GM18873 (cell line): ENCODE measurements around the gene DMD.
A peak's percentile ranks its signal among the peaks of the same experiment; 100 is the strongest.
"Not testable (repeated sequence)": the region's sequence is repeated elsewhere in the genome, so short reads cannot be mapped to it uniquely, and the experiment has no call there.

Experiments
- ATAC-seq: cut with Tn5 transposase; IDR thresholded peaks from one replicate; pipeline ENCODE4 v1.9.1; 2021; ENCODE audit warnings: mild to moderate bottlenecking, moderate library complexity, moderate number of reproducible peaks; ENCODE audit not compliant: unreplicated experiment, low FRiP score

Gene DMD

DNA sequence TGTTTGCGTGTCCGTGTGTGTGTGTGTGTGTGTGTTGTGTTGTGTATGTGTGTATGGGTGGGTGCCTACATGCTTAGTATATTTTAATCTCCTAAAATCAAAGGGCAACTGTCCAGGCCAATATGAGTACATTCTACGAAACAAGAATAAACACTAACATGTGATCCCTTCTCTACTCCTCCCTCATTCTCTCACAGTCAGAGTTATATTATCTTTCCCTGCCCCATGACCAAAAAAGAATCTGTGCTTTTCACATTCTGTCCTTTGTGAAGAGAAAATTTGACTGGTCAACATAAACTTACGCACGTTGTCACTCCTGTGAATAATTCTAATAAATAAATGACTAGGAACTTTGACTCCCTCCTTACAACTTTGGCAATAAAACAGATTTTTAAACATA is 532.9 kb downstream of the DMD start:
- no peak for ATAC-seq

DNA sequence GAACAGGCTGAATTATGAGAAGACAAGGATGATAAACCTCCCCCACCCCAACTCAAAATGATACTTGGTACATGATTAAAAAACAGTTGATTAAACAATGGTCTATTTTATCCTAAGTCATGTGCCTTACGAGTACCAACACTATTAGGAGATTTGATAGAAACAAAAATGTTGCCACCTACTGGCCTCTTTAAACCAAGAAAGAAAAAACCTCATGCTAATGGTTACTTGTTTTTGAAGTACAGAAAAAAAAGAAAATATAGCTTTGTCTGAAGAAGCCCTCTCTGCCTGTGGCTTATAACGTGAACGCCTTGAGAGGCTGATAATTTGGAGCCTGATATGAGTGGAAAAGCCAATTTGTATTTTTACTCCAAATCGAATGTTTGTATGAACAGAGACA is 538.2 kb downstream of the DMD start:
- ATAC-seq, result no peak

DNA sequence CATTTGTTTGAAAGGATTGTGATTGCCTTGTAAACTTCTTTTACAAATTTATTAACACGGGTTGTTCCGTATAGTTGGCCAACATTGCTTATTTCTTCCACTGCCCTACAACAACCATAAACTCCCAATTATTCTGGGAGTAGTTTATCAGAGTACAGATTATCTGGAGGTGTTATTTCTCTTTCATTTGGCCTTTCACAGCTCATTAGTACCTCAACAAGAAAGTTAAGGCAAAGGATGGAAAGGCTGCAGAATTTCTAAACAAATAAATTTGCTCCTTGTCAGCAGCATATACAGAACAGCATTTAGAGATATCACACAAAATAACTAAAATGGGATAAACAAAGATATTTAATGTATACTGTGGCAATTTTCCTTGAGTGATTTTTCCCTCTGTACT is 548.8 kb downstream of the DMD start:
- no peak for ATAC-seq

DNA sequence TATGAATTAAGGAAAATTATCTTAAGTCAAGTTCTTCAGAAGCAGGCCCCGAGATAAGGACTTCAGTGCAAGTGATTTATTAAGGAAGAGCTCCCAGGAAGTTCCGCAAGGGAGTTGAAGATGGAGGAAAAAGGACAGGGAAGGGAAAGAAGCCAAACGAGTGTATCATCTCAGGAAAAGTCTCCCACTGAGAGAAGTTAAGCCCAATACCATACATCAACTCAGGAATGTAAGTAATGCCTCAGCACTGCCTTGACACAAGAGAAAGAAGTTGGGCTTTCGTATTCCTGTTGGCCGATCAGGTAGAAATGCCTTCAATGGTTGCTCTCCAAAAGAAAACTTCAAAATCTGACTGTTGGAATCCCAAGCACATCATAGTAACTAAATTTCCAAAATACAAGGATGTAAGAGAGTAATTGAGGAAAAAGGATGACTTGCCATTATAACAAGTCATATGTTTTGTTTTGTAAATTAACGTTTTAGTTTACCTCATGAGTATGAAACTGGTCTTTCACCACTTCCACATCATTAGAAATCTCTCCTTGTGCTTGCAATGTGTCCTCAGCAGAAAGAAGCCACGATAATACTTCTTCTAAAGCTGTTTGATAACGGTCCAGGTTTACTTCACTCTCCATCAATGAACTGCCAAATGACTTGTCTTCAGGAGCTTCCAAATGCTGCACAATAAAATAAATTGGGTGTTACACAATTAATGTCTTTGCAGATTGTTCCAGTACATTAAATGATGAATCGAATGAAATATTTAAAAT is 566.7 kb downstream of the DMD start:
- ATAC-seq, result no peak

DNA sequence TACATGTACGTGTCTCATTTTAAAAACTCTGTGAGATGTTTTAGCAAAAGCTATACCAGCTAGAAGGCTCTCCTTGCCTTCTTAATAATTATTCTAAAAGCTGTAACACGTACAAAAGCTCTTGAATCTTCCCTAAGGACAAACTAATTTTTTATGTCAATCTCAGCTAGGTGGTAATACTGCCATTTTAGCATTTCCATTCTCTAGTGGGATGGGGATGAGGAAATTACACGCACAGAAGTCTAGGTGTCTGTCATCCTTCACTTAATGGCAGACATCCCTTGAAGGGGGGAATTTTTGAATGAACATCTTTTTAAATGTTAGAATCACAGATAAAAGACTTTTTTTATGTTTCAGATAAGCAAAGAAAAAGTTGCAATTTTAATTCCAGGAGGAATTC is 569.1 kb downstream of the DMD start:
- ATAC-seq, result no peak

DNA sequence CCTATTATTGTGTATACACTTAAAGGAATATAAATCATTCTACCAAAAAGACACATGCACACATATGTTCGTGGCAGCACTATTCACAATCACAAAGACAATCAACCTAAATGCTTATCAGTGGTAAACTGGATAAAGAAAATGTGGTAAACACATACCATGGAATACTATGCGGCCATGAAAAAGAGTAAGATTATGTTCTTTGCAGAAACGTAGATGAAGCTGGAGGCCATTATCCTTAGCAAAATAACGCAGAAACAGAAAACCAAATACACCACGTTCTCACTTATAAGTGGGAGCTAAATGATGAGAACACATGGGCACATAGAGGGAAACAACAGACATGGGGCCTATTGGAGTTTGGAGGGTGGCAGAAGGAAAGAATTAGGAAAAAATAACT is 593.2 kb downstream of the DMD start:
- ATAC-seq, result no peak

DNA sequence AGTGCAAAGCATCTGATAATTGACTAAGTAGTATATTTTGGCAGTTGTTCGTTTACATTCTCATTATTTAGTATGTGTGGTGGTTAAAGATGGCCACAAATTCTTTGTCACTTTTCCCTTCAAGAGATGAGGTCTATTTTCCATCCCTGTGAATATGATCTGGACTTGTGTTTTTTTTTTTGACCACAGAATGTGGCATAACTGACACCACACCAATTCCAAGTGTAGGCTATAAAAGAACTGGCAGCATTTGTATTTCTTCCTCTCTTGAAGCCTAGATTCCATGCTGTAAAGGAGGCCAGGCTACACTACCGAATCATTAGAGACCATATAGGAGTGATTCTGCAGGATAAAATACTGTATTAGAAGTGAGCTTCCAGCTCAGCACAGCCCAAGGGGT is 596.6 kb downstream of the DMD start:
- ATAC-seq, result no peak

DNA sequence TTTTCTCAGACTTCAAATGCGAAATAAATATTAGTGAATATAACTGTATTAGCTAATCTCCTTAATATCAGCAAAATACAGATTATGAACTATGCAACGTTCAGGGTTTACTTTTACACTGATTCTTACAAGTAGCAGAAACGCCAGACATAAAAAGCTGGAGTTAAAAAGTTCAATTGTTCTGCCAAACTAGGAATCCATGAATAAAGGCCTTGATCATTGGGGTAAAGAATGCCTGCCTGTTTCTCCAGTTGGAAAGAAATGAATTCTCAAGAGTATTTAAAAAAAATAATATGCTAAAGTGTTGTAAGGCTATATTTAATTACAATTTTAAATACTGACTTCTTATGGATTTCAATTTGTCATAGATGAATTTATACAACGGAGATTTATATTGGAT is 612.2 kb downstream of the DMD start:
- no peak for ATAC-seq

DNA sequence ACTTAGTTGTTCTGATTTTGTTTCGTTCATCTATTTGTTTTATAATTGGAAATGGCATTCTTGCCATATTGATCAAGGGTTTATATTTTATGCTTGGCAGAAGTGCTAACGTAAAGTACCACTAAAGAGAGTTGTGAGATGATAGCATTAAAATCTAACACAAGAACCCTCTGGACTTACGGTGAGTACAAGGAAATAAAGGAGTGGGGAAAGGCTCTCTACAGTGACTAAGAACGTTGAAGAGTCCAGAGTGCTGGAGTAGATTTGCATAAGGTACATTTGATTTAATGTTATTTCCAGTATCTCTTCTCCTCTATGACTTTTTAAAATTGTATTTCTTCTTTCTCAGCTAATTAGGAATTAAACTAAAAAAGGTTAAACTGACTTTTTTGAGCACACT is 612.6 kb downstream of the DMD start:
- ATAC-seq, result no peak

DNA sequence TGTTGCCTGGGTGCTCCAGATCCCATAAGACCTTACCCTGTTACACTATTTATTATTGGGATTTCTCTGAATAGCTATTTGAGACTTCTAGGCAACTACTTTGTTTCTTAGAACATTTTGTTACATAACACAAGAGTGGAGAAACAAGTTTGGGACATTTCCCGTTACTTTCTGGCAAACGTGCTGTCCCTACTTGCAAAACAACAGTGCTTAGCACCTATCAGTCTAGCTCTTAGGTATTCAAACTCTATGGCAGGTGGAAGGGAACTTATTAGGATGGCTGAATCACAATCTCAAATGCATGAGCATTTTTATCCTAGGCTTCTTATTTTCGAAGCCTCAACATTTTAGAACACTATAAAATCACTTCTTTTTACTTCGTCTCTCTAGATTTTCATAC is 613.6 kb downstream of the DMD start:
- no peak for ATAC-seq

DNA sequence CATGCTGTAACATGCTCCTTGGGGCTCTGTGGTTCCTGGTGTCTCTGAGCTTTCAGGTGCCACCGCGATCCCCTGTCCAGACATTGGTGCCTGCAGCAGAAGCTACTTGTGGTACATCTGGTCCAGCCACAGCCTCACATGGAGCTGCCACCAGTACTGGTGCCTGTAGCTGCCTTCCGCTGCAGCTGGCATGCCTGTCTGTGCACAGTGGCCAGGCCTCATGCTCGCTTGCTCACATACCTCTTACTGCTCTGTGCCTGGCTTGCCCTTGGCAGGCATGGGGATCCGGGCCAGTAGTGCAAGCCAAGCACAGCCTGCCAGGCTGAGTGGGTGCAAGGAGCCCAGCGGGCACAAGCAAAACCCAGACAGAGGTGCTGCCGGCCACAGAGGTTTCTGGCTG is 618.6 kb downstream of the DMD start:
- no peak for ATAC-seq

DNA sequence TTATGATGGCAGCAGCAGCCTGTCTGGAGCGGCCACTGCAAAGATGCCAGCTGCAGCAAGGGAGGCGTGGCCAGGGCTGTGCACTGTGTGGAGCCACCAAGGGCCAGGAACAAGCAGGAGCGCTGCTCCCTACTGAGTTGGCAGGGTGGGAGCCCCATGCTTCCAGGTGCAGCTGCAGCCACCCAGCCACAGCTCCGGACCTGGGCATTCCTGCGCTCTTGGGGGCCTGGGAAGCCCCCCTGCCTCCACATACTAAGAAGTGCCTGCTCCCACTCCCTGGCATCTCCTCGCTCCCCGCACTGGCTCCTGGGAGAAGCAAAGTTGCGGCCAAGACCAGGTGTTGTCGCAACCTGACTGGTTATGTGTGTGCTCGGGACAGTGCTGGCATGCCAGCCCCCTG is 619.8 kb downstream of the DMD start:
- ATAC-seq, result no peak

DNA sequence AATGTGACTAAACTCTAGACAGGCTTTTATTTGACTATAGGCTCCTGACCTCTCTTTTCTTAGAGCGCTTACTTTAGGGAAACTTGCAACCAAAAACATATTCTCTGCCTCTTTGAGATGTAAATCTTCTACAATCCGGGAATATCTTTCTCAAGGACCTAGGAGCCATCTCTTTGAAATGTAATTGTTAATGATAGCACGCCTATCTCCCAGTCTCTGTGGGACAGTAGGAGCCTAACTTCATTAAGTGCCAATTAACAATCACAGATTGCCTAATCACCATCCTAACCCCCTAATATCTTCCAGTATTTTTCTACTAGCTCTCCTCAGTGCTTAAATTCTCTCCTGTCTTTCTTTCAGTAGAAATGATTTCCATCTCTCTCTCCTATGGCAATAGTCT is 628.6 kb downstream of the DMD start:
- no peak for ATAC-seq

DNA sequence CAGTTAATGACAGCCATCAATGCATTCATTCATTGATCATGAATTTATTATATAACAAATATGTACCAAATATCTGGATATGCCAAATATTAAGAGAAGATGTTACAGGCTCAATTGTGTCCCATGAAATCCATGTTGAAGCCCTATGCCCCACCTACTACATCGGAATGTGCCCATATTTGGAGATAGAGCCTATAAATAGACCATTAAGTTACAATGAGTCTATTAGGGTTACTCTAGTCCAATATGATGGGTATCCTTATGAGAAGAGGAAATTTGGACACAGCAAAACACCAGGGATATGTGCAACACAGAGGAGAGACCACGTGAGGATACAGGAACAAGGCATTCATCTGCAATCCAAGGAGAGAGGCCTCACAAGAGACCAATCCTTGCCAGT is 634.5 kb downstream of the DMD start:
- ATAC-seq, result no peak

DNA sequence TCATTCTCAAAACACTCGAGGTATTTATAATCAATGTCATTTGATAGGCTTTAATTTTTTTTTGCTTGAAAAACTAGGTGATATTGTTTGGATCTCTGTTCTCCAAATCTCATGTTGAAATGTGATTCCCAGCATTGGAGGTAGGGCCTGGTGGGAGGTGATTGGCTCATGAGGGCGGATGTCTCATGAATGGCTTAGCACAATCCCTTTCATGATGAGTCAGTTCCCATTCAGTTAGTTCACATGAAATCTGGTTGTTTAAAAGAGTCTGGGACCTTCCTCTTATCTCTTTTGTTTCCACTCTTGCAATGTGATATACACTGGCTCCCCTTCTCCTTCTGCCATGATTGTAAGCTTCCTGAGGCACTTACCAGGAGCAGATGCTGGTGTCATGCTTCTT is 638.7 kb downstream of the DMD start:
- ATAC-seq, result no peak

DNA sequence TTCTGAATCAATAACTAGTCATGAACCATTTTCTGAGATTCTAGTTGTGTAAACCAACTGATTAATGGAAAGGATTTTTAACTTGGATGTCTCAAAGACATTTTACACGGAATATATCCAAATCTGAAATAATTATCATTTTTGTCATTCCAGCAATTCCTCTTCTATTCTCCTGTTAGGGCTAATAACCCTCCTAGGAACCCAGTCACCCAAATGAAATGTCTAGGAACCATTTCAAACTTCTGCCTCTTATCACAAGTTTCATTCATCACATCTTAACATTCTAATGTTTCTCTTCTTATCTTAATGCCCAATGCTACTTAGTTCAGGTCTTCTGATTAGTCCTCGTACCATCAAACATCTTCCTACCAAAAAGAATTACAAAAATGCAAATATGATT is 639.8 kb downstream of the DMD start:
- ATAC-seq, result no peak

DNA sequence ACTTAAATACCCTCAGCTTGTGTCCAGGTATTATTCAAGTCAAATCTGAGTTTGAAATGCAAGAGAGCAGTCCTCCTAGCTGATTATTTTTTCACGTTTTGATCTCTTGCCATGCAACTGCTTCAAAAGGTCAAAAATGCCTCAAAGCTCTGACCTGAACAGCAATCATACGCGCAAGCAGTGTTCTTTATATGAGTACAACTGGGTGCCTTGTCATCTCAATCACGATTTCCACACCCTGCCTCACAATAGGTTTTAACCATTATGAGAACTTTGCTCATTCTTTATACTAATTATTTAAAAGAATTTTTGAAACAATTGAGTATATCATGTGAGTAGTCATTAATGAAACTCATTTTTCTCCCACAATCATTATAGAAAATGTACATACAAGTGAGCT is 649.1 kb downstream of the DMD start:
- no peak for ATAC-seq

DNA sequence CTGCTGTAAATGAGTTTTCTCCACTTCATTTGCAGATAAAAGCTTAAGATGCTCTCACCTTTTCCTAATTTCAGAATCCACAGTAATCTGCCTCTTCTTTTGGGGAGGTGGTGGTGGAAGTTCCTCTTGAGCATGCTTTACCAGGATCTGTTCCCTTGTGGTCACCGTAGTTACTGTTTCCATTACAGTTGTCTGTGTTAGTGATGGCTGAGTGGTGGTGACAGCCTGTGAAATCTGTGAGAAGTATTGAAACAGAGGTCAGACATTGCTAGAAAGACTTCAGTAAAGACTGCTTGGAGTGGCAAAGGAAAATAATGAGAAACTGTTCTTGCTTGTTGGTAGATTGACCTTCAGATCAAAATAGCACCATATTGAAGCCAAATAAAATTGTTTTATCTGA is 666.2 kb downstream of the DMD start:
- no peak for ATAC-seq

DNA sequence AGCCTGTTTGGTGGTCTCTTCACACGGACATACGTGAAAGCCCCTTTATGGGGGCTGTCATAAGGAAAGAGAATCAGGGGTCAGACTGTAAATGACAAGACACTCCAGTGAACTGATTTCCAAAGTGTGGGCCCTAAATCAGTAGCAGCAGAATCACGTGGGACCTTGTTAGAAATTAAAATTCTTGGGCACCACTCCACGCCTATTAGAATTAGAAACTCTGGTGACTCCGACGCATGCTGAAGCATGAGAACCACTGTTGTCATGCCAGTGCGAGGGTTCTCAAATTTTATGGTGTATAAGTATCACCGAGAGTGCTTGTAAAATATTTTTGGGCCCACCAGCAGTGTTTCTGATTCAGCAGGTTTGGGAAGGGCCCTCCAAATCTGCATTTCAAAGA is 672.8 kb downstream of the DMD start:
- no peak for ATAC-seq

DNA sequence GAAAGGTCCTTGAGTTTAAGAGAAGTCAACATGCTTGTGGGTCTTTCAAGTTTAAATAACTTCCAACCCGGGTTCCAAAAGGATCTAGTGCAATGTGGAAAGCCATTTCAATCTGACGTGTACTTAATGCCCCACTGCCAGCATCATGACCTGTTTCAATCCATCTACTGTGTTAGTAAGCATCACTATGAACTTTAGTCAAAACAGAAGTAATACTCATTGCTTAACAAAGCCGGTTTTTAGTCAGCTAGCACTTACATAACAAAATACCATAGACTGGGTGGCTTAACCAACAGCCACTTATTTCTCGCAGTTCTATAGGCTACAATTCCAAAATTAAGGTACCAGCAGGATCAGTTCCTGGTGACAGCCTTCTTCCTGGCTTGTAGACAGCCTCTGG is 677.5 kb downstream of the DMD start:
- peak; percentile 90 for ATAC-seq

DNA sequence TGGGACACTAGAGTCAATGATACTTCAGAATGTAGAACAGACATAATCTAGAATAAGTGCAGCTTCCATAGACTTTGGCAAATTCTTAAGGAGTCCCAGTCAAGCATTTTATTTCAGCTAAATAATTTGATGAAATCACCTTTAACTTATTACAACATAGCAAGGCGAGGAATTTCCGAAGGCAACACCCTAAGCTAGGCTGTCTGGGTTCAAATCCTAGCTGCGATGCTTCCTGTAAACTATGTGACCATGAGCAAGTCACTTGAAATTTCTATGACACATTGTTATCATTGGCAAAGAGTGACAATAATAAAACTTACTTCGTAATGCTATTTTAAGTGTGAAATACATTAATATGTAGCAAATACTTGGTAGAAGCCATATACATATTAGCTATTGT is 679.1 kb downstream of the DMD start:
- ATAC-seq, result no peak

DNA sequence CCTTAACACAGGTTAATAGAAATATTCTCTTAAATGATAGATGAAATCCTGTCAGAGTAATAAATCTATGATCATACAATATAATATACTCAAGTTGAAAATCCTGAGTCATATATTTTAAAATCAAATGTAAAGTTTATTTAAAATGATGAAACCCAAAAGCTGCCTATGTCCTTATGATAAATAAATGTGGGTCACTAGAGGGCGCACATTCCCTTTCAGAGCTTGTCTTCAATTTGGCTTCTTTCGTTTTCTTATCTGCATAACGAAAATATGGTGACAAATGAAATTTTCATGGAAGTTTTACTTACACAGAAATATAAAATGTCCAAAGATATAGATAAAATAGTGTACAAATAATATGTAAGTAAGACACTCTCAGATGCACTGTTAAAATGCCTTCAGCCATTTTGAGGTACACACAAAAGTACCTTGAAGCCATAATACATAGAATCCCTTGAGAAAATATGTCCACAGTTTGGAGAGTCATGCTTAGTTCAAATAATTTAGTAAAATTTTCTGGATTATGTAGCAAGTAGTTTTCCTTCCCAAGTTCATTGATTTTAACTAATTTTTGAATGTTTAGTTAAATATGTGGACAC is 680.4 kb downstream of the DMD start:
- ATAC-seq, result no peak

DNA sequence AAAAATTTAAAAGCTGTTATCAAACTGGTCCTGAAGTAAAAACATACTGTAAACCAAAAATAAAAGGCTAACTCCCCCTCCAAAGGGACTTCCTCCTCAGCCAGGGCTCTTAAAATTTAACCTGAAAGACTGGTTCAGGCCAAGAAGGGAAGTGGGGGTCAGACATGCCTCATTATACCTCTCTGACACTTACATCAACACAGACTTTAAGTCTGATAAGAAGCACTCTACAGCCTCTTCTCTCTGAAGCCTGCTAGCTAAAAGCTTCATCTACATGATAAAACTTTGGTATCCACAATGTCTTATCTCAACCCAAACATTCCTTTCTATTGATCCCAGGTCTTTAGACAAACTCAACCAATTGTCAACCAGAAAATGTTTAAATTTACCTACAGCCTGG is 682.9 kb downstream of the DMD start:
- not testable (repeated sequence) for ATAC-seq
